HCT116 (cell line): ENCODE measurements around the gene ACYP2. TPM values are rescaled to one million over a fixed set of nuclear protein-coding genes. Genes with fewer than 3 reads are reported as not detected.

Source experiments
- ATAC-seq: fragments of 200-7000 bp; cut with Tn5 transposase; 2 replicates; pipeline ENCODE4 v1.9.1; 2020; ENCODE audit warnings: mild to moderate bottlenecking, moderate library complexity
- BruUV-seq: library from RNA; stranded (reverse); fragments of 400-500 nt; replicated peaks from 2 replicates; lab custom pipeline; 2021; lab: Mats Ljungman, UMichigan
- CTCF ChIA-PET: fragments of 300-600 bp; sonication (Branson Sonifier 250); formaldehyde crosslinking; loops from one replicate; lab custom pipeline; 2021; ENCODE audit warnings: antibody characterized with exemption; lab: Charles Lee
- POLR2A ChIA-PET: fragments of 300-600, 350-600 bp; sonication (Branson Sonifier 250); formaldehyde crosslinking; loops from one replicate; lab custom pipeline; 2021; ENCODE audit warnings: antibody characterized with exemption; lab: Charles Lee
- RAD21 ChIA-PET, 2 experiments: fragments of 300-600 bp; sonication (Branson Sonifier 250); formaldehyde crosslinking; loops; one replicate each; lab custom pipeline; 2023; ENCODE audit warnings: low total read pairs in 2 of 2; ENCODE audit not compliant: uncharacterized antibody in 2 of 2, unreplicated experiment in 2 of 2, low non-redundant PET in 1 of 2; lab: Charles Lee
- DNase-seq: peaks from one replicate; pipeline ENCODE4 v3.0.0-alpha.2; 2010; ENCODE audit warnings: low read depth, low spot score
- H2AFZ ChIP-seq: fragments of 200-600 bp; shearing (Covaris generic), sonication (generic); 2 replicates; pipeline ENCODE4 v1.6.1; 2017; ENCODE audit warnings: low read depth, mixed run types, mixed read lengths, antibody characterized with exemption, low read length; ENCODE audit not compliant: poor library complexity, severe bottlenecking
- H3K27ac ChIP-seq: 2 replicates; pipeline ENCODE4 v1.5.1; 2012; ENCODE audit warnings: low read depth, low read length
- H3K27me3 ChIP-seq: fragments of 200-600 bp; sonication (generic); 2 replicates; pipeline ENCODE4 v1.6.1; 2016; ENCODE audit warnings: mixed run types, low read length, mixed read lengths; ENCODE audit not compliant: insufficient read depth
- H3K36me3 ChIP-seq, 2 experiments: fragments of 200-500 bp in 1 of 2; fragments of 200-600 bp in 1 of 2; sonication (Bioruptor generic) in 1 of 2; sonication (generic) in 1 of 2; 2 replicates each; pipeline versions ENCODE4 v1.5.1 to v1.6.1; 2014 to 2016; ENCODE audit warnings: low read length in 2 of 2, inconsistent platforms in 1 of 2, mixed read lengths in 1 of 2, mixed run types in 1 of 2; ENCODE audit not compliant: insufficient read depth in 2 of 2, control insufficient read depth in 1 of 2
- H3K4me1 ChIP-seq, 2 experiments: fragments of 200-600 bp in 1 of 2; sonication (generic) in 1 of 2; 2 replicates each; pipeline versions ENCODE4 v1.5.1 to v1.6.1; 2012 to 2017; ENCODE audit warnings: low read length in 2 of 2, inconsistent platforms in 1 of 2, mild to moderate bottlenecking in 1 of 2, mixed read lengths in 1 of 2, mixed run types in 1 of 2, moderate library complexity in 1 of 2; ENCODE audit not compliant: insufficient read depth in 2 of 2, control insufficient read depth in 1 of 2
- H3K4me2 ChIP-seq: fragments of 200-600 bp; sonication (generic); 2 replicates; pipeline ENCODE4 v1.6.1; 2017; ENCODE audit warnings: mixed run types, low read length, mixed read lengths
- H3K4me3 ChIP-seq, 2 experiments: fragments of 200-600 bp in 1 of 2; sonication (generic) in 1 of 2; replicated peaks in 1 of 2; 2 replicates each; pipeline ENCODE4 v1.5.1; 2011 to 2016; ENCODE audit warnings: low read length in 2 of 2, control low read depth in 1 of 2, low read depth in 1 of 2, mild to moderate bottlenecking in 1 of 2, mixed read lengths in 1 of 2, mixed run types in 1 of 2
- H3K79me2 ChIP-seq: fragments of 200-600 bp; sonication (generic); 2 replicates; pipeline ENCODE4 v1.6.1; 2017; ENCODE audit warnings: mild to moderate bottlenecking, mixed run types, low read length, moderate library complexity, mixed read lengths; ENCODE audit not compliant: insufficient read depth
- H3K9ac ChIP-seq: fragments of 200-600 bp; sonication (generic); 2 replicates; pipeline ENCODE4 v1.6.1; 2016; ENCODE audit warnings: low read length, mixed read lengths
- H3K9me2 ChIP-seq: fragments of 200-600 bp; sonication (generic), shearing (Covaris generic); 2 replicates; pipeline ENCODE4 v1.6.1; 2017; ENCODE audit warnings: mixed run types, mild to moderate bottlenecking, moderate library complexity; ENCODE audit not compliant: insufficient read depth
- H3K9me3 ChIP-seq, 2 experiments: fragments of 200-500 bp in 1 of 2; fragments of 200-600 bp in 1 of 2; sonication (Bioruptor generic) in 1 of 2; sonication (generic) in 1 of 2; 2 replicates each; pipeline ENCODE4 v1.6.1; 2014 to 2017; ENCODE audit warnings: low read length in 2 of 2, mixed read lengths in 2 of 2, inconsistent platforms in 1 of 2, low read depth in 1 of 2, mild to moderate bottlenecking in 1 of 2, mixed run types in 1 of 2, moderate library complexity in 1 of 2; ENCODE audit not compliant: control insufficient read depth in 1 of 2, insufficient read depth in 1 of 2
- H4K20me1 ChIP-seq: fragments of 200-600 bp; sonication (generic), shearing (Covaris generic); 2 replicates; pipeline ENCODE4 v1.6.1; 2017; ENCODE audit warnings: mixed run types, mild to moderate bottlenecking, moderate library complexity; ENCODE audit not compliant: insufficient read depth
- ATF3 ChIP-seq: IDR thresholded peaks from 2 replicates; pipeline ENCODE4 v1.6.1; 2012
- CBX3 ChIP-seq: IDR thresholded peaks from 2 replicates; pipeline ENCODE4 v1.6.1; 2012; ENCODE audit warnings: low read depth
- CEBPB ChIP-seq: IDR thresholded peaks from 2 replicates; pipeline ENCODE4 v1.6.1; 2012; ENCODE audit warnings: low read depth
- CTCF ChIP-seq, 3 experiments: fragments of 200-600 bp in 1 of 3; sonication (generic) in 1 of 3; IDR thresholded peaks in 2 of 3; conservative IDR thresholded peaks in 1 of 3; 2 replicates each; pipeline ENCODE4 v1.5.1; 2012 to 2017; ENCODE audit warnings: low read depth in 2 of 3, low read length in 2 of 3, antibody characterized with exemption in 1 of 3, borderline replicate concordance in 1 of 3, control low read depth in 1 of 3, mild to moderate bottlenecking in 1 of 3, mixed read lengths in 1 of 3, mixed run types in 1 of 3, moderate library complexity in 1 of 3; ENCODE audit not compliant: insufficient read depth in 1 of 3
- EGR1 ChIP-seq: IDR thresholded peaks from 2 replicates; pipeline ENCODE4 v1.6.1; 2012; ENCODE audit warnings: low read depth
- EZH2 ChIP-seq: fragments of 200-600 bp; sonication (generic); IDR thresholded peaks from 2 replicates; pipeline ENCODE4 v1.6.1; 2017; ENCODE audit warnings: antibody characterized with exemption, mixed run types
- EZH2phosphoT487 ChIP-seq: fragments of 200-600 bp; IDR thresholded peaks from 2 replicates; pipeline ENCODE4 v1.6.1; 2018; ENCODE audit warnings: antibody characterized with exemption, borderline replicate concordance
- FOSL1 ChIP-seq: IDR thresholded peaks from 2 replicates; pipeline ENCODE4 v1.6.1; 2012; ENCODE audit warnings: low read depth
- MAX ChIP-seq: IDR thresholded peaks from 2 replicates; pipeline ENCODE4 v1.6.1; 2012
- POLR2AphosphoS5 ChIP-seq: IDR thresholded peaks from 2 replicates; pipeline ENCODE4 v1.6.1; 2011; ENCODE audit warnings: mild to moderate bottlenecking, low read depth, low read length, moderate library complexity
- RAD21 ChIP-seq: IDR thresholded peaks from 2 replicates; pipeline ENCODE4 v1.6.1; 2012; ENCODE audit warnings: low read depth, mild to moderate bottlenecking
- REST ChIP-seq: IDR thresholded peaks from 2 replicates; pipeline ENCODE4 v1.6.1; 2012; ENCODE audit warnings: low read depth
- SIN3A ChIP-seq: IDR thresholded peaks from 2 replicates; pipeline ENCODE4 v1.6.1; 2012; ENCODE audit warnings: low read depth
- SP1 ChIP-seq: IDR thresholded peaks from 2 replicates; pipeline ENCODE4 v1.6.1; 2012; ENCODE audit warnings: low read depth
- YY1 ChIP-seq: IDR thresholded peaks from 2 replicates; pipeline ENCODE4 v1.6.1; 2011; ENCODE audit warnings: low read length, low read depth, moderate library complexity, mild to moderate bottlenecking; ENCODE audit not compliant: insufficient replicate concordance; ENCODE audit errors: extremely low read depth
- ZBTB33 ChIP-seq: IDR thresholded peaks from 2 replicates; pipeline ENCODE4 v1.6.1; 2011; ENCODE audit warnings: mild to moderate bottlenecking, low read length, moderate library complexity; ENCODE audit not compliant: insufficient replicate concordance; ENCODE audit errors: extremely low read depth
- ZFX ChIP-seq: fragments of 450-650 bp; IDR thresholded peaks from 2 replicates; pipeline ENCODE4 v1.6.1; 2017
- ZNF274 ChIP-seq: fragments of 200-500 bp; sonication (Bioruptor generic); IDR thresholded peaks from 2 replicates; pipeline ENCODE4 v1.6.1; 2014; ENCODE audit warnings: mild to moderate bottlenecking, low read depth, low read length, inconsistent platforms
- intact Hi-C: fragments of 100-400 bp; cut with micrococcal nuclease; formaldehyde crosslinking; loops from 2 replicates; pipeline ENCODE4 v1.10.0; 2022
- total RNA-seq: library from RNA; stranded (reverse); gene quantifications from one replicate; pipeline ENCODE4 v1.2.1, GENCODE V29; 2021; ENCODE audit not compliant: unreplicated experiment

The ACYP2 gene
- total RNA-seq, 1 experiment from 2014 or later = 9.4 TPM

- ATAC-seq = no peak
These were observed 233.2 kb downstream of the ACYP2 start for GRCh38 chr2:54348646-54349045.

More at GRCh38 chr2:54348646-54349045, 233.2 kb downstream of the ACYP2 start:
- ChIA-PET POLR2A (no interaction called here), CTCF (no interaction called here), RAD21 (no interaction called here)
- intact Hi-C loops = no loop called here
- Histone ChIP-seq H3K4me1 (no peaks in the 10 kb centered on the region), H3K9me3 (no peaks in the 10 kb centered on the region), H3K36me3 (no peaks in the 10 kb centered on the region), H3K27ac (no peak overlapping the region), H3K4me3 (no peak overlapping the region), H3K4me2 (no peak overlapping the region), H3K79me2 (no peaks in the 10 kb centered on the region), H2AFZ (no peak overlapping the region), H4K20me1 (no peaks in the 10 kb centered on the region), H3K27me3 (no peaks in the 10 kb centered on the region), H3K9ac (no peak overlapping the region), H3K9me2 (no peaks in the 10 kb centered on the region)
- no peak for TF ChIP-seq ZBTB33
- TF ChIP-seq CTCF (IDR thresholded peaks at IDR 0.05 in 2 of 3, conservative IDR thresholded peaks at IDR 0.05 in 1 of 3; ENCODE audit: borderline replicate concordance in 1 of 3, insufficient read depth in 1 of 3, low read depth in 2 of 3, low read length in 2 of 3) = no peak
- TF ChIP-seq CBX3 = no peak
- no peak for TF ChIP-seq EGR1
- no peak for TF ChIP-seq EZH2phosphoT487
- TF ChIP-seq YY1 = no peak
- TF ChIP-seq MAX = no peak
- no peak for TF ChIP-seq REST
- TF ChIP-seq SP1 = no peak
- TF ChIP-seq RAD21 = no peak
- TF ChIP-seq CEBPB = no peak
- TF ChIP-seq ATF3 = no peak
- no peak for TF ChIP-seq POLR2AphosphoS5
- no peak for TF ChIP-seq ZFX
- TF ChIP-seq ZNF274 = no peak
- no peak for TF ChIP-seq FOSL1
- no peak for TF ChIP-seq EZH2
- no peak for TF ChIP-seq SIN3A
- BruUV-seq = no TSS peak
- no peak for DNase-seq
